Heart right ventricle (tissue), 16 donors: Measurements from ENCODE around the gene PCTP. TPM values are rescaled to one million over a fixed set of nuclear protein-coding genes. Genes with fewer than 3 reads are reported as not detected.

Experiments used
- ATAC-seq, 8 donors: fragments of 200-7000 bp; cut with Tn5 transposase; one replicate each; pipeline ENCODE4 v1.9.1; 2020; ENCODE audit warnings: mild to moderate bottlenecking in 8 of 8, moderate library complexity in 8 of 8, moderate number of reproducible peaks in 1 of 8
- DNase-seq, 2 donors: peaks; one replicate each; pipeline ENCODE4 v3.0.0-alpha.2; 2020
- H3K27ac ChIP-seq, 10 donors: fragments of 200-600 bp; sonication (generic) in 2 of 10; one replicate each; pipeline versions ENCODE4 v1.5.0 to v1.8.0; 2020 to 2022; ENCODE audit warnings: mild to moderate bottlenecking in 3 of 10
- H3K27me3 ChIP-seq, 7 donors: fragments of 200-600 bp; one replicate each; pipeline ENCODE4 v1.8.0; 2021 to 2022; ENCODE audit warnings: mild to moderate bottlenecking in 2 of 7
- H3K36me3 ChIP-seq, 9 donors: fragments of 200-600 bp; sonication (generic) in 1 of 9; one replicate each; pipeline versions ENCODE4 v1.5.0 to v1.8.0; 2020 to 2022; ENCODE audit warnings: mild to moderate bottlenecking in 2 of 9
- H3K4me1 ChIP-seq, 9 donors: fragments of 200-600 bp; sonication (generic) in 1 of 9; one replicate each; pipeline versions ENCODE4 v1.5.0 to v1.8.0; 2020 to 2022; ENCODE audit warnings: mild to moderate bottlenecking in 4 of 9
- H3K4me3 ChIP-seq, 10 donors: fragments of 200-600 bp; sonication (generic) in 2 of 10; one replicate each; pipeline versions ENCODE4 v1.5.0 to v1.8.0; 2020 to 2022; ENCODE audit warnings: mild to moderate bottlenecking in 7 of 10, moderate library complexity in 2 of 10
- H3K9me3 ChIP-seq, 11 donors: fragments of 200-600 bp in 10 of 11; sonication (generic) in 2 of 11; one replicate each; pipeline versions ENCODE4 v1.5.0 to v1.8.0; 2013 to 2022; ENCODE audit warnings: mild to moderate bottlenecking in 2 of 11, control low read depth in 1 of 11, moderate library complexity in 1 of 11
- CTCF ChIP-seq, 9 donors: fragments of 200-600 bp; sonication (generic) in 2 of 9; IDR thresholded peaks; one replicate each; pipeline versions ENCODE4 v1.5.0 to v1.8.0; 2021 to 2022; ENCODE audit warnings: antibody characterized with exemption in 9 of 9, mild to moderate bottlenecking in 5 of 9, moderate library complexity in 1 of 9
- WGBS, 2 donors: extraction: QIAGEN DNeasy Blood & Tissue Kit; methylation state at CpG; one replicate each; pipeline ENCODE4 v1.1.7; 2013; ENCODE audit warnings: inconsistent platforms in 1 of 2; 5-methylcytosine and 5-hydroxymethylcytosine counted together
- intact Hi-C, 10 donors: fragments of 100-400 bp; cut with DNase I; formaldehyde crosslinking; loops; one replicate each; pipeline versions ENCODE4 v1.11.1 to v1.14.2; 2022
- polyA plus RNA-seq, 2 donors: library from polyadenylated mRNA; stranded (reverse); fragments of 200-250 nt; gene quantifications; one replicate each; pipeline ENCODE4 v1.2.3, GENCODE V29; 2013
- total RNA-seq, 10 donors: library from RNA; stranded (reverse); fragmentation: NEBNext Ultra II Directional in 3 of 10; extraction: Animal tissue kit (Norgen Biotek cat#: 25700) in 3 of 10; gene quantifications; one replicate each; pipeline versions ENCODE4 v1.2.1 to v1.2.4, GENCODE V29; 2021 to 2023
- donor health status: Arrhythmogenic right ventricular cardiomyopathy.
- donor health status: ischemic (EF 13 %, LVEDD 7.1; RV severe dilation, severe dysfunction).
- donor health status: healthy with polysubstance abuse.
- donor health status: DM: no; HTN: yes; CAD: no.
- donor health status: DM: no; HTN: no; CAD: no.
- donor health status: ischemic (EF 25% LVEDD 6.9; RV normal size, moderate dysfunction).
- donor health status: ischemic (EF 25% LVEDD 5.7; RV mildly dilated, moderate dysfunction).
- donor health status: healthy.
- donor health status: DM: yes; HTN: yes; CAD: no.
- donor health status: Ischemic cardiomyopathy.
- donor health status: ischemic (EF 35%, LVEDD 5.7; RV mildly dilated, moderate dysfunction).
- donor health status: nonischemic (EF 11% LVEDD 7.7; RV severe dilation, severe dysfunction).
- donor health status: DM: yes; HTN: yes; CAD: no.
- donor health status: PGD.
- donor health status: ischemic (EF 29% LVEDD 5.4; RV normal size, mild dysfunction).
- donor health status: nonischemic (EF 23%, LVEDD 6.1; RV moderate dilation, normal function).

The PCTP gene
- total and polyA plus RNA-seq, 12 donors, result 11.8 to 23.3 (median 18.5) TPM

GRCh38 chr17:55773671-55774070, 22.8 kb downstream of the PCTP start:
- H3K27me3 ChIP-seq, result no peaks in the 10 kb centered on the region
- H3K36me3 ChIP-seq, result peaks cover 0 to 93% (median 32%) of the 10 kb centered on the region in 9 donors
- intact Hi-C loops, result loop anchor here in 4 of 10 donors (5.0 to 10.0 kb wide), 4 partner anchors 56 to 246 kb away; no protein-coding TSS in a partner anchor

DNA sequence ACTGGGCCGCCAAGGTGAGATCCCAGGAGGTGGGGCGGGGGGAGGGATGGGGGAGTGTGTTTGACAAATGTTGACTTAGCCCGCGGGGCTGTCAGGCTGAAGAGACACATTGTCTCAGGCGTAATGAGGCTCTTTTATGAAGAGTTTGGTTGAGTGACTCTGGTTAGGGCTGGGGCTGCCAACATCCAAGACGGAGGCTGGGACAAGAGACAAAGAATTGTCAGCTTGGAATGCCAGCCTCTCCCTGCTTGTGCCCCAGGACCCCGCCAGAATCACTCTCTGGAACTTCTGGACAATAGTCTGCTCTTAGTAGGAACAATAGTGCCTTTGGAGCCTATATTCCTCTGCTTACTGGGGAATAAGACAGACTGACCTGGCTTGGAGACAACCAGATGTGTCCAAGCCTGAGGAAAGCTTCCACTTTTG, 24.0 kb downstream of the PCTP start:
- Histone ChIP-seq H3K9me3 (no peaks in the 10 kb centered on the region), H3K4me1 (peaks cover 0 to 7% (median 5%) of the 10 kb centered on the region in 9 donors), H3K27ac (no peak overlapping the region), H3K4me3 (no peak overlapping the region), H3K36me3 (peaks cover 0 to 81% (median 32%) of the 10 kb centered on the region in 9 donors), H3K27me3 (no peaks in the 10 kb centered on the region)
- intact Hi-C loops, result loop anchor here in 5 of 10 donors (5.0 to 10.0 kb wide), 5 partner anchors 52 to 248 kb away; no protein-coding TSS in a partner anchor
- no peak for DNase-seq
- no peak for TF ChIP-seq CTCF (IDR thresholded peaks at IDR 0.05)
- ATAC-seq, result no peak
- WGBS, 2 donors, result 78 to 92% methylated on average over 7 of the region's 7 CpGs

More at GRCh38 chr17:55773671-55774070, 22.8 kb downstream of the PCTP start:
- no peak overlapping the region for H3K4me3 ChIP-seq
- TF ChIP-seq CTCF (IDR thresholded peaks at IDR 0.05), result no peak
- H3K4me1 ChIP-seq, result peaks cover 0 to 16% (median 15%) of the 10 kb centered on the region in 9 donors
- no peak for ATAC-seq
- 89 to 95% methylated on average over 13 of the region's 13 CpGs for WGBS, 2 donors
- no peaks in the 10 kb centered on the region for H3K9me3 ChIP-seq
- H3K27ac ChIP-seq, result no peak overlapping the region
- DNase-seq, result no peak

GRCh38 chr17:55776271-55776670, 25.4 kb downstream of the PCTP start:
- Histone ChIP-seq H3K27me3 (no peaks in the 10 kb centered on the region), H3K36me3 (peaks cover 0 to 70% (median 32%) of the 10 kb centered on the region in 9 donors), H3K27ac (no peak overlapping the region), H3K4me3 (no peak overlapping the region), H3K4me1 (no peaks in the 10 kb centered on the region), H3K9me3 (no peaks in the 10 kb centered on the region)
- DNase-seq (no peak), ATAC-seq (no peak)
- intact Hi-C loops, result loop anchor here in 2 of 10 donors (5.0 to 10.0 kb wide), 2 partner anchors 51 to 131 kb away; no protein-coding TSS in a partner anchor
- TF ChIP-seq CTCF (IDR thresholded peaks at IDR 0.05), result no peak
- WGBS, 2 donors, result 94 to 96% methylated on average over 8 of the region's 8 CpGs

DNA sequence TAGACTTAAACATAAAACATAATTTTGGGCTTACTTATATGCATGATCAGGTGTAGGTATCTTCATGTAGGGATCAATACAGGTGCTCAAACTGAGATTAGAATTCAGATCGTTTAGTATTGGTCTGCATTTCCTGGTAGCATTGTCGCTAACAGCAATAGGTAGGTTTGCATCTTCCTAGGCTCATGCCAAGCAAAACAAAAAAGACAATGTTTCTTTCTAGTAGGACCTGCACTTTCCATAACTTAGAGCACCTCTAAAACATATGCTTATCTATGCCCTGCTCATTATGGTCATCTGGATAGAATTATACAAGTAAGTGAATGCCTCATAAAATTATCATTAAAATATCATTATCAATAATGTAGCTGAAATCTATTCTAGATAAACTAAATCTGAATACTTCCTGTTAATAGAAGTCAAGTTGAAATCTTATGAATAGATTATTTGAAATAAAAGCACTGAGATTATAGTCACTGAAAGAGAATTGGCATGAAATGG, 26.7 kb downstream of the PCTP start:
- peaks cover 0 to 57% (median 32%) of the 10 kb centered on the region in 9 donors for H3K36me3 ChIP-seq
- 55 to 81% methylated on average over 2 of the region's 2 CpGs for WGBS, 2 donors
- H3K9me3 ChIP-seq, result no peaks in the 10 kb centered on the region
- TF ChIP-seq CTCF (IDR thresholded peaks at IDR 0.05), result no peak
- no peak overlapping the region for H3K4me3 ChIP-seq
- peaks cover 0 to 4% (median 0%) of the 10 kb centered on the region in 9 donors for H3K4me1 ChIP-seq
- DNase-seq, result no peak
- H3K27me3 ChIP-seq, result no peaks in the 10 kb centered on the region
- no peak for ATAC-seq
- intact Hi-C loops, result loop anchor here in 2 of 10 donors (5.0 to 10.0 kb wide), 2 partner anchors 50 to 133 kb away; no protein-coding TSS in a partner anchor
- no peak overlapping the region for H3K27ac ChIP-seq
